ENCODE data around the gene KRTAP4-1.
"Not testable (repeated sequence)": the region's sequence is repeated elsewhere in the genome, so short reads cannot be mapped to it uniquely, and the experiment has no call there.

KRTAP4-1 gene

DNA sequence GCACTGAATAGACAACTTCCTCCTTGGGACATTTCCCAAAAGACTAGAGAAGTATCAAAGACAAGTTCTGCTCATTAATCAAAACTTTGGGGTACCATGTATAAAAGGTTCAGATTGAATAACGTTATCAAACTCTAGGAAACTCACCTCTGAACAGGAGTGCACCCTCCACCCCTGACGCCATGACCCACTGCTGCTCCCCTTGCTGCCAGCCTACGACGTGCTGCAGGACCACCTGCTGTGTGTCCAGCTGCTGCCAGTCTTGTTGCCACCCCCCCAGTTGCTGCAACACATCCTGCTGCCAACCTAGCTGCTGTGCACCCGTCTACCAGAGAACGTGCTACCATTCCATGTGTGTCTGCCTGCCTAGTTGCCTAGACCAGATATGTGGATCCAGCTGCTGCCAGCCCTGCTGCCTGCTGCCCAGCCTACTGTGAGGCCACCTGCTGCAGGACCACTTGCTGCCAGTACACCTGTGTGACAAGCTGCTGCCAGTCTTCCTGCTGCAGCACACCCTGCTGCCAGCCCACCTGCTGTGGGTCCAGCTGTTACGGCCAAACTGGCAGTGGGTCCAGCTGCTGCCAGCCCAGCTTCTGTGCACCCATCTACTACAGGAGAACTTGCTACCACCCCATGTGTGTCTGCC lies 27.9 kb upstream of the KRTAP4-1 start:
- DNase-seq (ENCODE audit: extremely low read depth, low read depth): no peak
- TF ChIP-seq, protein P1, sequence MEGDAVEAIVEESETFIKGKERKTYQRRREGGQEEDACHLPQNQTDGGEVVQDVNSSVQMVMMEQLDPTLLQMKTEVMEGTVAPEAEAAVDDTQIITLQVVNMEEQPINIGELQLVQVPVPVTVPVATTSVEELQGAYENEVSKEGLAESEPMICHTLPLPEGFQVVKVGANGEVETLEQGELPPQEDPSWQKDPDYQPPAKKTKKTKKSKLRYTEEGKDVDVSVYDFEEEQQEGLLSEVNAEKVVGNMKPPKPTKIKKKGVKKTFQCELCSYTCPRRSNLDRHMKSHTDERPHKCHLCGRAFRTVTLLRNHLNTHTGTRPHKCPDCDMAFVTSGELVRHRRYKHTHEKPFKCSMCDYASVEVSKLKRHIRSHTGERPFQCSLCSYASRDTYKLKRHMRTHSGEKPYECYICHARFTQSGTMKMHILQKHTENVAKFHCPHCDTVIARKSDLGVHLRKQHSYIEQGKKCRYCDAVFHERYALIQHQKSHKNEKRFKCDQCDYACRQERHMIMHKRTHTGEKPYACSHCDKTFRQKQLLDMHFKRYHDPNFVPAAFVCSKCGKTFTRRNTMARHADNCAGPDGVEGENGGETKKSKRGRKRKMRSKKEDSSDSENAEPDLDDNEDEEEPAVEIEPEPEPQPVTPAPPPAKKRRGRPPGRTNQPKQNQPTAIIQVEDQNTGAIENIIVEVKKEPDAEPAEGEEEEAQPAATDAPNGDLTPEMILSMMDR (IDR thresholded peaks at IDR 0.05; ENCODE audit: low read depth, low read length): no peak

- TF ChIP-seq, protein P1 (IDR thresholded peaks at IDR 0.05; ENCODE audit: low read depth, low read length): no peak
- DNase-seq (ENCODE audit: extremely low read depth, low read depth): peak; percentile 11
Observed at GRCh38 chr17:41211845-41212466, 27.2 kb upstream of the KRTAP4-1 start.

GRCh38 chr17:41199421-41200078 lies 14.8 kb upstream of the KRTAP4-1 start:
- TF ChIP-seq, protein P1 (IDR thresholded peaks at IDR 0.05; ENCODE audit: low read depth, low read length): no peak
- no peak for DNase-seq (ENCODE audit: extremely low read depth, low read depth)

DNA sequence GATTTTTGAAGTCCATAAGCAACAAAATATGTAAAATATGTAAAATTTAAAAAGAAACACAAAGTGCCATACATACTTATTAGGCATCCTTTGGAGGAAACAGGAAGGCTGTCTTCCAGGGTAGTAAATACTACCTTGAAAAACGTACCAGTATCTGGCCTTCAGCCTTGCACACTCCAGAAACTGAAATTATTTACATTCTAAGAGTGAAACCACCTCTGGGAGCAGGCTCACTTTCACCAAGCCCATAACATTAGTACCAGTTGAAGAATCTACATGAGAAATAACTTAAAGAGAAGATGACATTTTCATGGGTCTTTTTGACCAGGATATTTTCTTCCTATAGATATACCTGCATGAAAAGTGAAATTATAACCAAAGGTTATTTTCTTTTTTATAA lies 11.4 kb upstream of the KRTAP4-1 start:
- DNase-seq (ENCODE audit: extremely low read depth, low read depth): no peak
- TF ChIP-seq, protein P1 (IDR thresholded peaks at IDR 0.05; ENCODE audit: low read depth, low read length): no peak

GRCh38 chr17:41190328-41190727 lies 5.6 kb upstream of the KRTAP4-1 start:
- DNase-seq (ENCODE audit: extremely low read depth, low read depth): no peak
- TF ChIP-seq, protein P1 (IDR thresholded peaks at IDR 0.05; ENCODE audit: low read depth, low read length): no peak

GRCh38 chr17:41189837-41190318 lies 5.2 kb upstream of the KRTAP4-1 start, which contains the start of gene KRTAP9-1:
KRTAP9-1 (plus strand) TSS chr17:41189887; CDS start chr17:41189887, 0 bp downstream.
- DNase-seq (ENCODE audit: extremely low read depth, low read depth): not testable (repeated sequence)

DNA sequence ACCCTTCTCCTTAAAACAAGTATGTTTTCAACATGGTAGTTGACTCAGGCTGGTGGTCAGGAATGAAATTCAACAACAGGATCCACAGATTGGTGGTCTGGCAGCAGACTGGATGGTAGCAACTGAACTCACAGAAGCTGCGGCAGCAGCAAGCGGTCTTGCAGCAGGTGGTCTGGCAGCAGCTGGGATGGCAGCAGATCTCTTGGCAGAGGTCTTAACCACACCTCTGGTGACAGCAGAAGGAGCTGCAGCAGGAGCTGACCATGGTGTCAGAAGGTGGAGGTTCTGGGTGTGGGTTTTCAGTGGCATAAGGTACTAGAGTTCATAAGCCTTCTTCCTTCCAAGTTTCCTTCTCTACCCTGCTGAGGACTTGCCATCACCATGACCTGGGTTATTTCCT lies 2.2 kb upstream of the KRTAP4-1 start:
- TF ChIP-seq, protein P1 (IDR thresholded peaks at IDR 0.05; ENCODE audit: low read depth, low read length): no peak
- no peak for DNase-seq (ENCODE audit: extremely low read depth, low read depth)
